Peyer's patch (tissue), 4 donors: ENCODE results near the gene KLF13. TPM values are rescaled to one million over a fixed set of nuclear protein-coding genes. Genes with fewer than 3 reads are reported as not detected.

Source experiments
- DNase-seq, 3 donors: peaks; one replicate each; pipeline ENCODE4 v3.0.0-alpha.2; 2017 to 2019
- H3K27ac ChIP-seq, 4 donors: fragments of 200-600 bp; sonication (generic); one replicate each; pipeline ENCODE4 v1.5.1; 2016 to 2019
- H3K27me3 ChIP-seq, 2 donors: fragments of 200-600 bp; sonication (generic); one replicate each; pipeline ENCODE4 v1.5.1; 2019
- H3K36me3 ChIP-seq, 3 donors: fragments of 200-600 bp; sonication (generic); one replicate each; pipeline ENCODE4 v1.5.1; 2016 to 2019
- H3K4me1 ChIP-seq, 4 donors: fragments of 200-600 bp; sonication (generic); one replicate each; pipeline ENCODE4 v1.5.1; 2016 to 2019
- H3K4me3 ChIP-seq, 4 donors: fragments of 200-600 bp; sonication (generic); 1 replicate in 3 of 4; 2 replicates in 1 of 4; pipeline ENCODE4 v1.5.1; 2016 to 2019; ENCODE audit warnings: mild to moderate bottlenecking in 1 of 4
- H3K9me3 ChIP-seq, 4 donors: fragments of 200-600 bp; sonication (generic); one replicate each; pipeline ENCODE4 v1.5.1; 2016 to 2019; ENCODE audit warnings: mild to moderate bottlenecking in 1 of 4
- CTCF ChIP-seq, 6 experiments: fragments of 450-650 bp in 4 of 6; fragments of 200-600 bp in 2 of 6; sonication (generic) in 1 of 6; IDR thresholded peaks; one replicate each; pipeline ENCODE4 v1.5.1; 2017 to 2019; ENCODE audit warnings: antibody characterized with exemption in 6 of 6, mild to moderate bottlenecking in 3 of 6, moderate library complexity in 1 of 6
- POLR2A ChIP-seq, 2 donors: fragments of 450-650 bp; IDR thresholded peaks; one replicate each; pipeline ENCODE4 v1.5.1; 2017; ENCODE audit warnings: antibody characterized with exemption in 2 of 2, mild to moderate bottlenecking in 2 of 2, moderate library complexity in 2 of 2
- total RNA-seq, 4 donors: library from RNA; depleted of rRNA; stranded (reverse); fragments of >200 nt; gene quantifications; one replicate each; pipeline ENCODE4 v1.1.0, GENCODE V29; 2016

Gene KLF13
- total RNA-seq, 4 donors from 2014 or later, result 51.2 to 80.4 (median 75.6) TPM

GRCh38 chr15:31404345-31404744, 77.7 kb downstream of the KLF13 start:
- no peak for DNase-seq
- TF ChIP-seq POLR2A (IDR thresholded peaks at IDR 0.05) (no peak), CTCF (IDR thresholded peaks at IDR 0.05) (no peak)
- Histone ChIP-seq H3K9me3 (peaks cover 0 to 5% (median 0%) of the 10 kb centered on the region in 4 donors), H3K27me3 (no peaks in the 10 kb centered on the region), H3K4me1 (no peaks in the 10 kb centered on the region), H3K4me3 (no peak overlapping the region), H3K27ac (no peak overlapping the region), H3K36me3 (no peaks in the 10 kb centered on the region)

- Histone ChIP-seq H3K36me3 (no peaks in the 10 kb centered on the region), H3K27me3 (no peaks in the 10 kb centered on the region), H3K4me1 (no peaks in the 10 kb centered on the region), H3K9me3 (peaks cover 0 to 5% (median 0%) of the 10 kb centered on the region in 4 donors), H3K27ac (no peak overlapping the region), H3K4me3 (no peak overlapping the region)
- no peak for TF ChIP-seq CTCF (IDR thresholded peaks at IDR 0.05)
- TF ChIP-seq POLR2A (IDR thresholded peaks at IDR 0.05), result no peak
- DNase-seq, result no peak
Observed at GRCh38 chr15:31405200-31405920, 78.7 kb downstream of the KLF13 start.

- Histone ChIP-seq H3K27me3 (no peaks in the 10 kb centered on the region), H3K36me3 (no peaks in the 10 kb centered on the region), H3K4me3 (no peak overlapping the region), H3K27ac (no peak overlapping the region), H3K4me1 (no peaks in the 10 kb centered on the region), H3K9me3 (peaks cover 0 to 5% (median 0%) of the 10 kb centered on the region in 4 donors)
- no peak for TF ChIP-seq CTCF (IDR thresholded peaks at IDR 0.05)
- no peak for TF ChIP-seq POLR2A (IDR thresholded peaks at IDR 0.05)
- no peak for DNase-seq
Observed at GRCh38 chr15:31407376-31407775, 80.7 kb downstream of the KLF13 start.

- Histone ChIP-seq H3K4me1 (no peaks in the 10 kb centered on the region), H3K27me3 (no peaks in the 10 kb centered on the region), H3K36me3 (no peaks in the 10 kb centered on the region), H3K9me3 (peaks cover 0 to 5% (median 0%) of the 10 kb centered on the region in 4 donors), H3K27ac (no peak overlapping the region), H3K4me3 (no peak overlapping the region)
- no peak for TF ChIP-seq CTCF (IDR thresholded peaks at IDR 0.05)
- TF ChIP-seq POLR2A (IDR thresholded peaks at IDR 0.05), result no peak
- no peak for DNase-seq
Observed at GRCh38 chr15:31407851-31408250, 81.2 kb downstream of the KLF13 start.

GRCh38 chr15:31408724-31409123, 82.1 kb downstream of the KLF13 start:
- Histone ChIP-seq H3K9me3 (peaks cover 0 to 5% (median 0%) of the 10 kb centered on the region in 4 donors), H3K27ac (no peak overlapping the region), H3K4me3 (no peak overlapping the region), H3K36me3 (no peaks in the 10 kb centered on the region), H3K4me1 (no peaks in the 10 kb centered on the region), H3K27me3 (no peaks in the 10 kb centered on the region)
- no peak for DNase-seq
- TF ChIP-seq CTCF (IDR thresholded peaks at IDR 0.05) (no peak), POLR2A (IDR thresholded peaks at IDR 0.05) (no peak)
